ENCODE measurements around the gene LCNL1.

DNA sequence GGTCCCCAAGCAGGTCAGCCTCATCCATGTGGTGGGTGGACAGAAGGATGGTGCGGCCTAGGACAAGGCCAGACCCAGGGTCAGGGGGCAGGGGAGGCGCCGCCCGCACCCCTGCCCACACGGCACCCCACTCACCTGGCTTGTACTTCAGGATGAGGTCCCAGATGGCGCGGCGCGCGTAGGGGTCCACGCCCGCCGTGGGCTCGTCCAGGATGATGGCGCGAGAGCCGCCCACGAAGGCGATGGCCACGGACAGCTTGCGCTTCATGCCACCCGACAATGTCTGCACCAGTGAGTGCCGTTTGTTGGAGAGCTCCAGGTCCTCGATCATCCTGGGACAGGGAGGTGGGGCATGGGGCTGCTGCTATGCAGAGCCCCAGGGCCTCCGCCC is 32.7 kb downstream of the LCNL1 start:
- TF ChIP-seq, protein P1, sequence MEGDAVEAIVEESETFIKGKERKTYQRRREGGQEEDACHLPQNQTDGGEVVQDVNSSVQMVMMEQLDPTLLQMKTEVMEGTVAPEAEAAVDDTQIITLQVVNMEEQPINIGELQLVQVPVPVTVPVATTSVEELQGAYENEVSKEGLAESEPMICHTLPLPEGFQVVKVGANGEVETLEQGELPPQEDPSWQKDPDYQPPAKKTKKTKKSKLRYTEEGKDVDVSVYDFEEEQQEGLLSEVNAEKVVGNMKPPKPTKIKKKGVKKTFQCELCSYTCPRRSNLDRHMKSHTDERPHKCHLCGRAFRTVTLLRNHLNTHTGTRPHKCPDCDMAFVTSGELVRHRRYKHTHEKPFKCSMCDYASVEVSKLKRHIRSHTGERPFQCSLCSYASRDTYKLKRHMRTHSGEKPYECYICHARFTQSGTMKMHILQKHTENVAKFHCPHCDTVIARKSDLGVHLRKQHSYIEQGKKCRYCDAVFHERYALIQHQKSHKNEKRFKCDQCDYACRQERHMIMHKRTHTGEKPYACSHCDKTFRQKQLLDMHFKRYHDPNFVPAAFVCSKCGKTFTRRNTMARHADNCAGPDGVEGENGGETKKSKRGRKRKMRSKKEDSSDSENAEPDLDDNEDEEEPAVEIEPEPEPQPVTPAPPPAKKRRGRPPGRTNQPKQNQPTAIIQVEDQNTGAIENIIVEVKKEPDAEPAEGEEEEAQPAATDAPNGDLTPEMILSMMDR (IDR thresholded peaks at IDR 0.05) = no peak
- TF ChIP-seq POLR2A (IDR thresholded peaks at IDR 0.05) = no peak
- TF ChIP-seq EP300 (IDR thresholded peaks at IDR 0.05) = no peak

Measured in upper lobe of left lung (tissue), 4 donors.